RWPE2 (cell line): ENCODE measurements around the gene CHMP5.

Experiments used
- ATAC-seq: fragments of 200-7000 bp; cut with Tn5 transposase; 3 replicates; pipeline ENCODE4 v1.9.1; 2021; ENCODE audit warnings: low read depth
- DNase-seq: peaks from one replicate; pipeline ENCODE4 v3.0.0-alpha.2; 2020; ENCODE audit warnings: low spot score
- H3K27ac ChIP-seq: fragments of 450-650 bp; 2 replicates; pipeline ENCODE4 v1.5.1; 2017; ENCODE audit warnings: mild to moderate bottlenecking; ENCODE audit not compliant: poor library complexity, severe bottlenecking
- H3K27me3 ChIP-seq: fragments of 250-450 bp; sonication (Bioruptor Pico); 2 replicates; pipeline ENCODE4 v1.5.1; 2021; ENCODE audit warnings: mild to moderate bottlenecking, moderate library complexity; ENCODE audit not compliant: insufficient read depth, poor library complexity, severe bottlenecking
- H3K36me3 ChIP-seq: fragments of 250-450 bp; sonication (Bioruptor Pico); 2 replicates; pipeline ENCODE4 v1.5.1; 2020; ENCODE audit warnings: low read depth, mild to moderate bottlenecking, moderate library complexity
- H3K4me1 ChIP-seq: fragments of 250-450 bp; sonication (Bioruptor Pico); 2 replicates; pipeline ENCODE4 v1.5.1; 2021; ENCODE audit warnings: mild to moderate bottlenecking, moderate library complexity; ENCODE audit not compliant: insufficient read depth, poor library complexity, severe bottlenecking
- H3K4me3 ChIP-seq: fragments of 250-450 bp; sonication (Bioruptor Pico); 2 replicates; pipeline ENCODE4 v1.5.1; 2021; ENCODE audit warnings: mild to moderate bottlenecking, moderate library complexity; ENCODE audit not compliant: severe bottlenecking
- H3K9me3 ChIP-seq: fragments of 250-450 bp; sonication (Bioruptor Pico); 2 replicates; pipeline ENCODE4 v1.5.1; 2021; ENCODE audit warnings: mild to moderate bottlenecking, moderate library complexity; ENCODE audit not compliant: severe bottlenecking
- TF ChIP-seq, protein P1 (sequence below): fragments of 450-650 bp; IDR thresholded peaks from one replicate; pipeline ENCODE4 v1.5.1; 2017; ENCODE audit warnings: mild to moderate bottlenecking, moderate library complexity; ENCODE audit not compliant: poor library complexity, severe bottlenecking

The CHMP5 gene

DNA sequence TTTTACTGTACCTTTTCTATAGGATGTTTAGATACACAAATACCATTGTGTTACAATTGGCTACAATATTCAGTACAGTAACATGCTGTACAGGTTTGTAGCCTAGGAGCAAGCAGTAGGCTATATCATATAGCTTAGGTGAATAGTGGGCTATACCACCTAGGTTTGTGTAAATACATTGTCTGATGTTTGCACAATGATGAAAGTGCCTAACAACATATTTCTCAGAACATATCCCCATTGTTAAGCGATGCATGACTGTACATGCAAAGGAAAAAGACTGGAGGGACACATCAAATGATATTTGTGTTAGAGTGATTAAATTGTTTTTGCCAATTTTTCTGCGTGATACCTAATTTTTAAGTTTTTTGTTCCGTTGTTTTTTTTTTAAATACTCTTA is 5.3 kb downstream of the CHMP5 start:
- no peak for ATAC-seq
- TF ChIP-seq, protein P1, sequence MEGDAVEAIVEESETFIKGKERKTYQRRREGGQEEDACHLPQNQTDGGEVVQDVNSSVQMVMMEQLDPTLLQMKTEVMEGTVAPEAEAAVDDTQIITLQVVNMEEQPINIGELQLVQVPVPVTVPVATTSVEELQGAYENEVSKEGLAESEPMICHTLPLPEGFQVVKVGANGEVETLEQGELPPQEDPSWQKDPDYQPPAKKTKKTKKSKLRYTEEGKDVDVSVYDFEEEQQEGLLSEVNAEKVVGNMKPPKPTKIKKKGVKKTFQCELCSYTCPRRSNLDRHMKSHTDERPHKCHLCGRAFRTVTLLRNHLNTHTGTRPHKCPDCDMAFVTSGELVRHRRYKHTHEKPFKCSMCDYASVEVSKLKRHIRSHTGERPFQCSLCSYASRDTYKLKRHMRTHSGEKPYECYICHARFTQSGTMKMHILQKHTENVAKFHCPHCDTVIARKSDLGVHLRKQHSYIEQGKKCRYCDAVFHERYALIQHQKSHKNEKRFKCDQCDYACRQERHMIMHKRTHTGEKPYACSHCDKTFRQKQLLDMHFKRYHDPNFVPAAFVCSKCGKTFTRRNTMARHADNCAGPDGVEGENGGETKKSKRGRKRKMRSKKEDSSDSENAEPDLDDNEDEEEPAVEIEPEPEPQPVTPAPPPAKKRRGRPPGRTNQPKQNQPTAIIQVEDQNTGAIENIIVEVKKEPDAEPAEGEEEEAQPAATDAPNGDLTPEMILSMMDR: no peak
- no peaks in the 10 kb centered on the region for H3K9me3 ChIP-seq
- no peak overlapping the region for H3K4me3 ChIP-seq
- no peaks in the 10 kb centered on the region for H3K27me3 ChIP-seq
- peaks cover 5% of the 10 kb centered on the region for H3K4me1 ChIP-seq
- H3K27ac ChIP-seq: no peak overlapping the region
- H3K36me3 ChIP-seq: peaks cover 91% of the 10 kb centered on the region
- no peak for DNase-seq

DNA sequence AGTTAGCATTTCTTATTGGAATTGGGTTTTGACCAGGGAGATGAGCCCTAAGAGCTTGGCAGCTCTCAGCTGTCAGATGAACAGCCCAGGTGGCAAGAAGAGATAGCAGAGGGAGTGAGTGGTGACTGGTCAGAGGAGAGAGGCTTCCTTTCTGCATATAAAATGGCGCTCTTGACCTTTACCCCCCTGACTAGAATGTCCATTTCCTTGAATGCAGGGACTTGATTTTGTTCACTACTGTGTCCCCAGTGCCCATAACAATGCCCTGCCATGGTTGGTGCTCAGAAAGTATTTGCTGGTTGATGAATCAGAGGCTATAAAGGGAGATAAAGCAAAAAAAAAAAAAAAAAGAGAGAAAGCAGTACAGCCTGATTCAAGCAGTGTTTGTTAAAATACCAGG is 7.2 kb downstream of the CHMP5 start:
- H3K36me3 ChIP-seq: peaks cover 96% of the 10 kb centered on the region
- H3K4me3 ChIP-seq: no peak overlapping the region
- no peaks in the 10 kb centered on the region for H3K4me1 ChIP-seq
- no peak overlapping the region for H3K27ac ChIP-seq
- DNase-seq (no peak), ATAC-seq (no peak)
- no peaks in the 10 kb centered on the region for H3K9me3 ChIP-seq
- no peaks in the 10 kb centered on the region for H3K27me3 ChIP-seq
- TF ChIP-seq, protein P1: no peak

DNA sequence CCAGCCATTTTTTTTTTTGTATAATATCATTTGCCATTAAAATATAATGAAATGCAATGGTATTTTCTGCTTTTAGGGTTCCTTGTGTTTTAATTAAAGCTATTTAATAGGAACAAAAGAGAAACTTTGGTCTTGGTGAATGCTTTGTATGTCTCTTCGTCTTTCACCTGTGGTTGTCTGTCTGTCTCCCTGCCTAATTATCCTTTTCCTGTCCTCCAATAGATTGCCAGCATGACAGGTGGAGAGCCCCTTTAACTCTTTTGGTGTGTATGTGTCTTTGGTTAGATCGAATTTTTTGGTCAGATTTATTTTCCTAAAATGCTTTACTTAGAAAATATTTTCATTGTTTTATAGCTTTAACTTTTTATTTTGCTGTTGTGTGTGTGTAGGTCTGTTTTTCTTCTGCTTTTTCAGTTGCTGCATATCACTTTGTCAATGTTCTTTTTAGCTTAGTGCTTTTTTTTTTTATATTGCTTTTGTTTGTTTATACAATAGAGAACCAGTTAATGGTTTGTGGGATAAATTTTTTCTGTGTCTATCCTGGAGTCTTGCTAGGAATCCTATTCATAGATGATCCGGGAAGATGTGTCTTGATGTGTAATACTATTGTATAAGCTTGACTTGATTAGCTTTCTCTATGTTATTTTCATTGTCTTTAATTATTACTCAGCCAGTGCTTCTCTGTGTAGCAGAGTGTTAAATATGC is 8.6 kb downstream of the CHMP5 start:
- H3K4me1 ChIP-seq: no peaks in the 10 kb centered on the region
- H3K9me3 ChIP-seq: no peaks in the 10 kb centered on the region
- H3K27me3 ChIP-seq: no peaks in the 10 kb centered on the region
- ATAC-seq: no peak
- H3K36me3 ChIP-seq: peaks cover 96% of the 10 kb centered on the region
- no peak overlapping the region for H3K27ac ChIP-seq
- TF ChIP-seq, protein P1: no peak
- no peak overlapping the region for H3K4me3 ChIP-seq
- no peak for DNase-seq

DNA sequence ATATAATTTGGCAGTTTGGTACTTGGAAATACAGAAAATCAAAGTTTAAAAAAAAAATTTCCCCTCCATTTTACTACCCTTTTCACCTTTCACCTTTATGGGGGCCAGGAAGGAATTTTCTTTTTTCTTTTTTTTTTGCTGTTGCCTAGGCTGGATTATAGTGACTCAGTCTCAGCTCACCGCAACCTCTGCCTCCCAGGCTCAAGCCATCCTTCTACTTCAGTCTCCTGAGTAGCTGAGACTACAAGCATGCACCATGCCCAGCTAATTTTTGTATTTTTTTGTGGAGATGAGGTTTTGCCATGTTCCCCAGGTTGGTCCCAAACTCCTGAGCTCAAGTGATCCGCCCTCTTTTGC is 9.1 kb downstream of the CHMP5 start:
- Histone ChIP-seq H3K36me3 (peaks cover 96% of the 10 kb centered on the region), H3K27me3 (no peaks in the 10 kb centered on the region), H3K27ac (no peak overlapping the region), H3K4me3 (no peak overlapping the region), H3K9me3 (no peaks in the 10 kb centered on the region), H3K4me1 (no peaks in the 10 kb centered on the region)
- DNase-seq (no peak), ATAC-seq (no peak)
- TF ChIP-seq, protein P1: no peak

DNA sequence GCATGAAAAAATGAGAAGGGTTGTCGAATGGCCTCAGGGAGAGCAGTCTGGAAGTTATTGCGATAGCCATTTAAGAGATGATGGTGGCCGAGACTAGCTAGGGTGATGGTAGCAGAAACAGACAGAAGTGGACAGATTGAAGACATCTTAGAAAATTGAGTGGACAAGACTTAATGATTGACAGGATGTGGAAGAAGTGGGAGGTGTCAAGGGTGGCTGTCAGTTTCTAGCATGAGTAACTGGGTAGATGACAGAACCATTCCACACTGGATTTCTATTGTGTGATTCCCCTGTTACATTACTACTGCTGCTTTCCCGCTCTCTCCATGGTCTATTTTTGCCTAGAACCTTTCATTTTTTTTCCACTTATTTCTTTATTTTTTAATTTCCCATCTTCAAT is 12.6 kb downstream of the CHMP5 start:
- Histone ChIP-seq H3K9me3 (no peaks in the 10 kb centered on the region), H3K27me3 (no peaks in the 10 kb centered on the region), H3K36me3 (peaks cover 93% of the 10 kb centered on the region), H3K4me3 (no peak overlapping the region), H3K27ac (no peak overlapping the region), H3K4me1 (no peaks in the 10 kb centered on the region)
- ATAC-seq (no peak), DNase-seq (no peak)
- TF ChIP-seq, protein P1: no peak
